Activated T-cell treated with anti-CD3 and anti-CD28 coated beads, Interleukin-2, amount 50 U/mL, for 24 hours (primary cell): ENCODE data around the gene EPHA10.

Experiments used
- DNase-seq: peaks from one replicate; pipeline ENCODE4 v3.0.0-alpha.2; 2020
- H3K27ac Mint-ChIP-seq: 2 replicates; pipeline ENCODE4 v1.8.0; 2020; ENCODE audit warnings: mild to moderate bottlenecking, mixed read lengths
- H3K27me3 Mint-ChIP-seq: 2 replicates; pipeline ENCODE4 v1.8.0; 2020; ENCODE audit warnings: mixed read lengths
- H3K36me3 Mint-ChIP-seq: 2 replicates; pipeline ENCODE4 v1.8.0; 2020; ENCODE audit warnings: low read depth, mixed read lengths
- H3K4me1 Mint-ChIP-seq: 2 replicates; pipeline ENCODE4 v1.8.0; 2020; ENCODE audit warnings: low read depth, mixed read lengths
- H3K4me3 Mint-ChIP-seq: 2 replicates; pipeline ENCODE4 v1.8.0; 2020; ENCODE audit warnings: mild to moderate bottlenecking, moderate library complexity, mixed read lengths
- H3K9me3 Mint-ChIP-seq: 2 replicates; pipeline ENCODE4 v1.8.0; 2020; ENCODE audit warnings: mixed read lengths

The EPHA10 gene

GRCh38 chr1:37764888-37765441, at the start of gene EPHA10:
Gene EPHA10, minus strand, starts transcription at chr1:37765120. Its CDS starts 54 bp downstream, at chr1:37765066.
- no peak within 1 kb of the TSS for H3K27ac Mint-ChIP-seq
- no peaks in the 10 kb centered on the region for H3K9me3 Mint-ChIP-seq
- H3K4me1 Mint-ChIP-seq: peaks cover 17% of the 10 kb centered on the region
- H3K4me3 Mint-ChIP-seq: peak within 1 kb of the TSS; percentile 43
- H3K36me3 Mint-ChIP-seq: no peaks in the 10 kb centered on the region
- no peak for DNase-seq
- peaks cover 88% of the 10 kb centered on the region for H3K27me3 Mint-ChIP-seq

- H3K27ac Mint-ChIP-seq: no peak overlapping the region
- H3K4me3 Mint-ChIP-seq: no peak overlapping the region
- H3K27me3 Mint-ChIP-seq: no peaks in the 10 kb centered on the region
- H3K4me1 Mint-ChIP-seq: peaks cover 22% of the 10 kb centered on the region
- H3K9me3 Mint-ChIP-seq: no peaks in the 10 kb centered on the region
- DNase-seq: no peak
- H3K36me3 Mint-ChIP-seq: peaks cover 89% of the 10 kb centered on the region
Measured at GRCh38 chr1:37814252-37814651, 49.3 kb upstream of the EPHA10 start.

GRCh38 chr1:37813529-37814145, 48.7 kb upstream of the EPHA10 start:
- peaks cover 28% of the 10 kb centered on the region for H3K4me1 Mint-ChIP-seq
- no peak overlapping the region for H3K4me3 Mint-ChIP-seq
- H3K36me3 Mint-ChIP-seq: peaks cover 89% of the 10 kb centered on the region
- no peak overlapping the region for H3K27ac Mint-ChIP-seq
- no peak for DNase-seq
- no peaks in the 10 kb centered on the region for H3K9me3 Mint-ChIP-seq
- no peaks in the 10 kb centered on the region for H3K27me3 Mint-ChIP-seq

GRCh38 chr1:37811027-37811655, 46.2 kb upstream of the EPHA10 start:
- Mint-ChIP-seq H3K27me3 (no peaks in the 10 kb centered on the region), H3K9me3 (no peaks in the 10 kb centered on the region), H3K27ac (peak overlapping the region; percentile 31), H3K4me1 (peaks cover 36% of the 10 kb centered on the region), H3K36me3 (peaks cover 83% of the 10 kb centered on the region), H3K4me3 (no peak overlapping the region)
- DNase-seq: peak; percentile 71

- Mint-ChIP-seq H3K4me1 (peaks cover 46% of the 10 kb centered on the region), H3K36me3 (peaks cover 83% of the 10 kb centered on the region), H3K4me3 (peak overlapping the region; percentile 39), H3K9me3 (no peaks in the 10 kb centered on the region), H3K27ac (peak overlapping the region; percentile 50), H3K27me3 (no peaks in the 10 kb centered on the region)
- DNase-seq: no peak
Measured at GRCh38 chr1:37809942-37810341, 45.0 kb upstream of the EPHA10 start.

- H3K9me3 Mint-ChIP-seq: no peaks in the 10 kb centered on the region
- H3K4me3 Mint-ChIP-seq: peak overlapping the region; percentile 90
- no peaks in the 10 kb centered on the region for H3K27me3 Mint-ChIP-seq
- no peak for DNase-seq
- H3K36me3 Mint-ChIP-seq: peaks cover 83% of the 10 kb centered on the region
- H3K27ac Mint-ChIP-seq: peak overlapping the region; percentile 95
- peaks cover 49% of the 10 kb centered on the region for H3K4me1 Mint-ChIP-seq
Measured at GRCh38 chr1:37808369-37809319, 43.7 kb upstream of the EPHA10 start.

GRCh38 chr1:37807555-37808368, 42.8 kb upstream of the EPHA10 start, which contains the start of the genes C1orf122 and YRDC:
Gene C1orf122, plus strand, starts transcription at chr1:37807790. Its CDS starts 615 bp downstream, at chr1:37808405.
Gene YRDC, minus strand, starts transcription at chr1:37808208. Its CDS starts 28 bp downstream, at chr1:37808180.
- H3K9me3 Mint-ChIP-seq: no peaks in the 10 kb centered on the region
- H3K27ac Mint-ChIP-seq: peak within 1 kb of the TSS; percentile 95
- no peaks in the 10 kb centered on the region for H3K27me3 Mint-ChIP-seq
- H3K4me1 Mint-ChIP-seq: peaks cover 49% of the 10 kb centered on the region
- H3K4me3 Mint-ChIP-seq: peak within 1 kb of the TSS; percentile 92
- peaks cover 86% of the 10 kb centered on the region for H3K36me3 Mint-ChIP-seq
- peak; percentile 96 for DNase-seq

- H3K36me3 Mint-ChIP-seq: peaks cover 86% of the 10 kb centered on the region
- peaks cover 49% of the 10 kb centered on the region for H3K4me1 Mint-ChIP-seq
Measured at GRCh38 chr1:37807220-37807554, 42.3 kb upstream of the EPHA10 start.

GRCh38 chr1:37802439-37802838, 37.5 kb upstream of the EPHA10 start:
- Mint-ChIP-seq H3K27me3 (no peaks in the 10 kb centered on the region), H3K36me3 (peaks cover 83% of the 10 kb centered on the region), H3K4me1 (peaks cover 21% of the 10 kb centered on the region), H3K27ac (no peak overlapping the region), H3K4me3 (no peak overlapping the region), H3K9me3 (no peaks in the 10 kb centered on the region)
- DNase-seq: no peak

More at GRCh38 chr1:37807220-37807554, 42.3 kb upstream of the EPHA10 start:
- Mint-ChIP-seq H3K27me3 (no peaks in the 10 kb centered on the region), H3K27ac (peak overlapping the region; percentile 92), H3K9me3 (no peaks in the 10 kb centered on the region), H3K4me3 (peak overlapping the region; percentile 92)
- DNase-seq: no peak

GRCh38 chr1:37797750-37798345, 32.9 kb upstream of the EPHA10 start:
- peaks cover 17% of the 10 kb centered on the region for H3K27me3 Mint-ChIP-seq
- H3K27ac Mint-ChIP-seq: no peak overlapping the region
- peaks cover 26% of the 10 kb centered on the region for H3K4me1 Mint-ChIP-seq
- no peaks in the 10 kb centered on the region for H3K9me3 Mint-ChIP-seq
- peaks cover 38% of the 10 kb centered on the region for H3K36me3 Mint-ChIP-seq
- H3K4me3 Mint-ChIP-seq: no peak overlapping the region
- DNase-seq: no peak

GRCh38 chr1:37795340-37796125, 30.6 kb upstream of the EPHA10 start:
- peak; percentile 67 for DNase-seq
- H3K9me3 Mint-ChIP-seq: no peaks in the 10 kb centered on the region
- H3K36me3 Mint-ChIP-seq: peaks cover 22% of the 10 kb centered on the region
- H3K4me3 Mint-ChIP-seq: peak overlapping the region; percentile 72
- no peak overlapping the region for H3K27ac Mint-ChIP-seq
- peaks cover 26% of the 10 kb centered on the region for H3K4me1 Mint-ChIP-seq
- H3K27me3 Mint-ChIP-seq: peaks cover 40% of the 10 kb centered on the region

- Mint-ChIP-seq H3K27me3 (peaks cover 47% of the 10 kb centered on the region), H3K36me3 (peaks cover 13% of the 10 kb centered on the region), H3K4me3 (peak overlapping the region; percentile 72), H3K9me3 (no peaks in the 10 kb centered on the region), H3K27ac (no peak overlapping the region), H3K4me1 (peaks cover 26% of the 10 kb centered on the region)
- DNase-seq: no peak
Measured at GRCh38 chr1:37794372-37795339, 29.7 kb upstream of the EPHA10 start.
